NCI-H345 treated with DMSO at 0.1 percent for 48 hours (cell line): ENCODE results near the gene ZBTB16.

ENCODE experiments used
- DNase-seq: peaks from one replicate; lab custom pipeline; 2025; ENCODE audit not compliant: unreplicated experiment; lab: John Stamatoyannopoulos, UW

ZBTB16 gene

DNA sequence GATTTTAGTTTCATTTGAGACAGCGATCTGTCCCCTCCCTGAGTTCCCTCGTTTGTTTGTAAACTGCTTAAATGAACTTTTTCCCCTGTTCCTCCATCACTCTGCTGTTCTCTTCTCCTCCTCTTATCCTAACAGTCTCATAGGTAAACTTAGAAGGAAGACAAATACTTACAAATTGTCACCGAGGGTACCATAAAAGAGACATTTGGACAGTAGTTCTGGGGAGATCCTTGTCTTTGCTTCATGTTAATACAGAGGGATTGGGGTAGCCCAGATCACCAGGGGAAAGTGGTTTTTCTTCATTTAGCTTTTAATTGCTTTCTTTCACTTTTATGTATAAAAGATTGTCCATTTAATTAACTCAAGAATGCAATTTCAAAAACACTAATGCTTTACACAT lies 46.1 kb downstream of the ZBTB16 start:
- no peak for DNase-seq

DNA sequence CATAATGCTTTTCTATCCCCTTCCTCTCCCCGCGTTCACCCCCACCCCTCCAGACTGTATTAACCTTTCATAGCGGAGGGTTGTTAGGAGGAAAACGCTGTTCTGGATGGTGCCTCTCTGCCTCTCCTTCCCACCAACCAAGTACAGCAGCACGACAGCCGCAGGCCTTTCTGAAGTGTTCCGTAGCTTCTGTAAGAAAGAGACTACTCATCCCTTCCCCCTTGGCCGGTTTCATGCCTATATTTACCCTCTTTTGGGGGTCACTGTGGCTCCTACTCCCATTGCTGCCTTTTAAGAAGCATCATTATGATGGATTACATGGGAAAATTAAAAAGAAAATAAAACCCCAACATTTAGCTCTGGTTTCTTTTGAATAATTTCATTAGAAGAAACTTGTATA lies 46.5 kb downstream of the ZBTB16 start:
- DNase-seq = no peak

DNA sequence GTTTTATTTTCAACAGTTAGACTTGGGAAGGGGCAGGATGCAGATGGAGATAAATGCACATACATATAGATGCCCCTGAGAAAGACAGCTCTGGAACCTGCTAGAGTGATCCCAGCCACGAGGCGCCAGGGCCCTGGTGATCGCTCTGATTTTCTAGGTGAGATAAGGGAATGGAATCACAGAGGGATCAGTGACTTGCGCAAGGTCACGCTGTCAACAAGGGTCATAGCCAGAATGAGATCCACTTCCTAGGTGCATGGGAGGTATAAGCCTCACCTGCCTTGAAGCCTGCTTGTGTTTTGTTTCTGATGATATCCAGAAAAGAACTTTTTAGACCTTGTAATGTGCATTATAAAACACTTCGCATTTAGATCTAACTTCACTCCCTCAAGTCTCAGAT lies 47.5 kb downstream of the ZBTB16 start:
- no peak for DNase-seq

DNA sequence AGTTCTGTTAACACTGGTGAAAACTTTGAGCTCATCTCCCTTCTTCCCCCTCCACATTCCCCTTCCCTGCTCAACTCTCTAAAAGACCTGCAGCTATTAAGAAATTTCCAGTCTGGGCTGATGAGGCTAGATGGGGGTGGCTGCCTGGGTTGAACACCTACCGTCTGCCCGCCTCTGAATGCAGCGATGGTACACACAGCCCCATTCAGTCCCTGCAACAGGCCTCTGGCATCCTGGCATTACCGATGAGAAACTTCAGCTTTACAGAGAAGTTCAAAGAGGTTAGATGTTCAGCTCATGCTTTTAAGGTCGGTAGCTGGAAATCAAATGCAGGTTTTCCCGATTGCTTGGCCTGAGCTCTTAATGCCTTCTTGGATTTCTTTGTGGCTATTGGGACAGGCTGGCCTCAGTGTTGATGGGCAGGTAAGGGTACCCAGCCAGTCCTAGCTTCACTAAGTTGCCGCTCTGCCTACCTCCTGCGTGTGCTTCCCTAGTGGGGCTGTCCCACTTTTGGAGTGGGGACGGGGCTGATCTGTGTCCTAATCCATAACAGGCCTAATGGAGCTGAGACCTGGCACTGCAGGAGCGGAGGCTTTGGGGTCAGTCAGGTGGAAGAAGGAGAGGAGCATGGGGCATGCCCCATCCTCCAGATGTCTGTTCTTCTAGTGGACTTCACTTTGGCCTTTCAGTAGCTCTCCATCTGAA lies 49.1 kb downstream of the ZBTB16 start:
- no peak for DNase-seq

DNA sequence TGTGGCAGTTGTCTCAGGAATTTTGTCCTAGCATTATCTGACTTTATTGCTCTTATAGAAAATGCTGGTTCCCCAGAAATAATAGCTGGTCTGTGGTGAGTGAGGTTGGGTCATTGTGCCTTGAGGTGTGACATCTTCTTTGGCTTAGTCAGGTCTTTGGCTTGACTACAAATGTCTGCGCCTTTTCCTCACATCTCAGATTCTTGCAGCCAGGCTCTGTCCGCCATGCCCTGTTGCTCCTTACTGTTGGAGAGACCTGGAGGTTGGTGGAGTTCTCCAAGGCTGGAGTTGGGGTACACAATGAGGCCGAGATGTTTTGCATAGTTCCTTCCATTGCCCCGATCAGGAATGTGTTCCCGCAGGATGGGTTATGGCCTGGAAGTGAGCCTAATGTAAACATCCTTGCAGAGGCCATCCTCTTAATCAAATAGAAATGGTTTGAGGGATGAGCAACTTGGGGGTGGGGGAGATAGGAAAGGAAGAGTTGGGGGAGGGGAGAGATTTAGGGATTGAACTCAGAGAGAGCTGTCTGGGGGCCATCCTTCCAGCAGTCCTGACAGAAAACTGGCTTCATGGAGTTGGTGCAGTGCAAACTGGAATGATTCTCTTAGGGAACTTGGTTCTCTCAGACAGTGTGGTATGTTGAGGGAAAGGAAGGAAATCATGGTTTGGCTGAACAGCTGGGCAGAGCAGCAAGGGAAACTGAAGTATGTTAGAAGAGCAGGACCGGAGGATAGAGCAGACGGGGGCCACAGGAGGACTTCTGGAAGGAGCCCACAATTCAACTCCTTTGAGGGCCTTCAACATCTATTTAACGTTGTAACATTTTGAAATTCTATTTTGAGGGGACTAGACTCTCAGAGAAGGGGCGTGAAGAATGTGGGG lies 49.9 kb downstream of the ZBTB16 start:
- DNase-seq = no peak

DNA sequence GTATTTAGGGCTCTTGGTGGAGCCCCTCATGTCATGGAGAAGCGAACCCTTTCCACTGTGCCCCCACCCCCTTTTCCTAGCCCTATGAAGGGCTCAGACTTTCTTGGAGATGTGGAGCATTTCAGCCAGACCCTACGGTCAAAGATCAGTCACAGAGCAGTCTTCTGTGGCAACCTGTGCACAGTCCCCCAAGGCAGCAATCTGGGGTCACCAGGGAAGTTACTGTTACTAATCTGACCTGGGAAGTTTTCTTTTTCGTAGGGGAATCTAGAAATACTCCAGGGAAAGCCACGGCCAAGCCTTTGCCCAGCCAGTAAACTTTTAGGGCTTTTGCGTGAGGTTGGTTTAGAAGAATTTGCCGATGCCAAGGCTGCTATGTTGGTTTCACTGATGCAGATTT lies 50.6 kb downstream of the ZBTB16 start:
- DNase-seq = no peak

DNA sequence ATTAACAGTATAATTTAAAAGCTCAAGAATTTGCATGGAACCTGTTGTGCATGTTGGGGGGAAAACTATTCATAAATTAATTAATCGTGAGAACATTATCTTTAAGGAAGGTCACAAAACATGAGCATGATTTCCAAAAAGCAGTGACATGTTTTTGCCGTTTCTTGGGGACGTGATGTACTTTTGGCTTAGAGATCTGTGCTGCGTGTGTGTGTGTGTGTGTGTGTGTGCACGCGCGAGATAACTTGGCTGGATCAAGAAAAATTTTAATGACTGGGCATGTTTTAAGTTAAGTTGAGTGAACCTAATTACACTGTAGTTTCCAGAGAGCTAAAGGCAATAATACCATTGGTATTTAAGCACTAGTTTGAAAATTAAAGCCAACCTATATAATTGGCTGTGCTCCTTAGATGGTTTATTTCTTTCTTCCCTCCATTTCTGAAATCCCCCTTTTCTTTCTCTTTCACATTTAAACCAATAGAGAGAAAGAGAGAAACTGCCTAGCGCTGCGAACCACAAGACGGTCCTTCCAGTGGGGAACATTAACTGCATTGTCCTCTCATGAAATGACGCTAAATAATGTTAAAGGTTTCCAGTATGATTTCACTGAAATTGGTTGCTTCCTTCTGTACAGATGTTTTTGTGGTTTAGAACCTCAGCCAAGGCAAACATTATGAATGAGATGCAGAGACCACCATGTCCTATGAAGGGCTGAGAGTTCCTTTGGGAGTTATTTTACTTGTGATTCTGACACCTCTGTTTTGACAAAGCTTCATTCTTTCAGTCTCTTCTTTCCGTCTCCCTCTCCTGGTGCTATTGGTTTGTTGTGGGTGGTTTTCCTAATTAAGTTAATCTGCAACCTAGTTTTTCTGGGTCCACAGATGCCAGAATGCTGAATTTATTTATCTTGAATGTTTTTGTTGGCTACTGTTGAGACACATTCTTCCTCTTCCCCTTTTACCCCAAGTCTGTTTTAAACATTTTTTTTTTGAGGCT lies 51.7 kb downstream of the ZBTB16 start:
- no peak for DNase-seq

DNA sequence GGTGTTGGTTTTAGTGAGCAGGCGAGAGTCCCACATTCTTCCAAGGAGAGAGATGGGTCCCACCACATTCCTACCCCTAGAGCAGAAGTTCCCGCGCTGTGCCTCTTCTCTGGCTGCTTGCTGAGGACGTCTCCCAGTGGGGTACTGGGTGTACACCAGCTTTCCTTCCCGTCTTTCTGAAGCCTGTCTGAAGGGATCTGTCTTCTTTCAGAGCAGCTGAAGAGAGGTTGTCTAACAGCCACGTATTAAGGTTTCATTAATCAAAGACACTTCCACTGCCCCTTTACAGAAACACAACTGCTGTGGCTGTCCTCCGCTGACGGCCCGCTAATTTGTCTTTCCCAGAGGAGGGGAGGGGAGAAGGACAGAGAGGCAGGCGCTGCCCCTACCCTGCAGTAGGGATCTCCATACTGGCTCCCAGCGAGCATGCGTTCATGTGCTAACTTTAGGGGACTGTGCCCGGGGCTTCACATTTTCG lies 56.0 kb downstream of the ZBTB16 start:
- no peak for DNase-seq

DNA sequence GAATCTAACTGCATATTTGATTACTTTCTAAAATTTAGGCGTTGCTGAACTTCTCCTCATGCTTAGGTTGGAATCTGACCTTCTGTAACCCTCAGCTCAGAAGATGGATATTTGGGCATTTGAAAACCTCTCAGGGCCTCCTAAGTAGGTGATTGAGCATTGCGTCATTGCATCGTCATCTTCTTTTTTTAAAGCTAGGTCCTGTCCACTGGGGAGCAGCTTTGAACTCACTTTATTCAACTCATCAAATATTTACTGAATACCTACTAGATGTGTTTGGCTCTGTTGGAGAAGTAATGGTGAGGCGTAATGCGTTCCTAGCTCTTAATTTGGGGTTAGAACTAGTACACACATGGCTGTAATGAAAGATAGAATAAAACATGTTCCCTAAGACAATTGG lies 56.8 kb downstream of the ZBTB16 start:
- no peak for DNase-seq

DNA sequence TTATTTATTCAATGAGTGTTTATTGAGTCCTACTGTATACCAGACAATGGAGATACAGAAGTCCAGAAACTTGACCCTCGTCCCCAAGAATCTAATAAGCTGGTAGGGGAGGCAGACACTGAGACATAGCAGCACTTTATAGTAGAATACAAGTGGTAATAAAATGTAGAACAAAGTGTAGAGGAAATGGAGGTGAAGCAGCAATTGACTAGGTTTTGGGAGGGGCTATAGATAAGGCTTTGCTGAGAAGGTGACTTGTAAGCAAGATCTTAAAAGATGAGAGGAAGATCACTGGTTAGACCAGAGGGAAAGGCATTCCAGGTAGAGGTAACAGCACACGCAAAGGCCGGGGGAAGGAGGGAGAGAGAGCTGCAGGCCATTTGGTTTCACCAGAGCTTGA lies 57.3 kb downstream of the ZBTB16 start:
- DNase-seq = no peak

DNA sequence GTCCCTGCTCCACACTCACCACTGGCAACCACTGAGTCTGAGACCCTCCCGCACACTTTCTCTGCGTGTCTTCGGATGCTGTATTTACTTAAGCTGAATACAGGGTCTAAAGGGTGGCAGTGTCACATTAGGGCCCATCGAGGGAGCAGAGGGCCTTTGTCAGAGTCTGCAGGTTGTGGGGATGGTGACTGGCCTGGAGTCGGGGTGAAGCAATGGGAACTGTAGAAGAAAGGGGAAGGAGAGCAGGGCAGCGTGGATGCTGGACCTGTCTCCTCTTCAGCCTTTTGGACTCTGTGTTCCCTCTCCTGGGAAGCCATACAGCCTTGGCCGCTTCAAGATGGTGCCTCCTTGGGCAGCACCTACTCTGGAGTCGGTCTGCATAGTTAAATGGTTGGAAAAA lies 61.1 kb downstream of the ZBTB16 start:
- DNase-seq = no peak

DNA sequence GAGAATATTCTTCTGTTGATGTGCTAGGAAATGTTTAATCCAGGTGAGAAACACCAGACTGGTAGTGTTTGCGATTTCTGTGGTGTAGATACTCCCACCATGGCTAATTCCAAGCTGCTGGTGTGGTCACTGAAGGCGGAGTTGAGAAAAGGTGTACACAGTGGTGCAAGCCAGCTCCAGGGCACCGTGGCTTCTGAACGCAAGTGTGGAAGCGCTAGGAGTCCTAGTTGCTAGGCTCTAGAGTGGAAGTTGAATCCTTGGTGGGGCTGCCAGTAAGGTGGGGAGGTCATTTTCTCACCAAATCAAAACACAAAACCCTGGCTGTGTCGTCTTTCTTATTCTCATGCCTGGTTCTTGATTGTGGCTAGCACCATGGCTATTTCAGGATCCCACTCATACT lies 61.6 kb downstream of the ZBTB16 start:
- DNase-seq = no peak

DNA sequence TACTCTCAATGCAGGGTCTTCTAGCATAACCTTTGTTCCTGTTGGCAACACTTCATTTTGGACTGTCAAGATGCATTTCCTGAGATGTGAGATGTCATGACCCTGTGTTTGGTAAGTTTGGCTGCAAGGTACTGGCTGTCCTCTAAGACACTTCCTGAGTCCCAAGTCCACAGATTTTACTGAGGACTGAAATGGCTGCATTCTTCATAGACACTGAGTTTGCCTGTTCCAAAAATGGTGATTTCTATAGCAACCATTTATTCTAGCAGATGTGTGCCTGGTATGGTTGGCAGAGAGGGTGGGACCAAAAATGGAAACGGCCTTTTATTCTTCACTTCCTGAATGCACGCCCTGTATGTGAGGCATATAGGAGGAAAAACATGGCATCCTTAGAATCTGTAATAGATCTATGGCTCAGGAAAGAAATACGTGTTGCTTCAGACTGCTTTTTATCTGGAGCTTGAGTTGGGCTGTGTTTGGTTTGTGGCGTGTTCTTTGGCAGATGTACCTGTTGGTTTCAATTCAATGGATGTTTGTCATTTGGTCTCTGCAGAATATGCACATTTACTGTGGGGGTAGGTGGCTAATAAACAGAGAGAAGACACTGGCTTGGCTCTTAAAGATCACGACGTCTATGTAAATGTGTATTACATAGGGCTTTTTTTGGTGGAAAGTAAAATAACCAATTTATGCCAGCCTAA lies 62.4 kb downstream of the ZBTB16 start:
- no peak for DNase-seq

DNA sequence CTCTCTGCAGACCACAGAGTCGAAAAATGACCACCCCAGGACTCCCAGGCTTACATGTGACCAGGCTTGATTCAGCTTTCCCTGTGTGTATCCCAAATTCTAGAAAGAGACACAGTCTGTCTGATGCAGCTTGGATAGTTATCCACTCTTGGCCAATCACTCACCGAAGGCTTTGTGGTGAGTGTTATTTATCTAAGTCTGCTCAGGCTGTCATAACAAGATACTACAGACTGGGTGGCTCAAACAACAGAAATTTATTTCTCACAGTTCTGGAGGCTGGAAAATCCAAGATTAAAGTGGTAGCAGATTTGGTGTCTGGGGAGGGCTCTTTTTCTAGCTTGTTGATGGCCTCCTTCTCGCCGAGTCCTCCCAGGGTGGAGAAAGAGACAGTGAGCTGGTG lies 63.2 kb downstream of the ZBTB16 start:
- no peak for DNase-seq

DNA sequence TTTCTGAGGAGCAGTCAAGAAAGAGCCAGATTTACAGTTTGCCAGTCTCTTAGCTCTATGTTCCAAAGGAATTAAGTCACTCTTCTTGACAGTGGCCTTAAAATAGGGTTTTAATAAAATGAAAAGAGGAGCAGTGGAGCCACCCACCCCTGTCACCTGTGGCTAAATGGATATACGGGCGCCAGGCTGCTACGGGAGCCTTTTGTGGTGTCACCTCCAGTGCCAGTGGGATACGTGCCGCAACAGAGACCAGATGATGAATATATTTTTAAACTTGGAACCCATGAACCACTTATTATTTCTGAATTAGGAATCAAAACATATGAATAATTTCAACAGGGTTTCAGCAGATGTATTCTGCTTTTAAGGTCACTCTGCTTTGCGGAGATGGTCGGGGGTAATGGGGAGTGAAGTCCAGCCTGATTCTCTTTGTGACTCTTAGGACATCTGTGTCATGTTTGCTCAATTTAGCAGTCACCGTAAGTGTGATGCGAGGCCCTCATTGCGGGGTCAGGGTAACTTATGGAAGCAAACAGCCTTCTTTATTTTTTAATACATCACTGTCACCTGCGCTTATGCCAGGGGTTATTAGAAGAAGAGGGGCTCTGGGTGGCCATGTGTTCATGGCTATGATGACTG lies 64.3 kb downstream of the ZBTB16 start:
- no peak for DNase-seq

DNA sequence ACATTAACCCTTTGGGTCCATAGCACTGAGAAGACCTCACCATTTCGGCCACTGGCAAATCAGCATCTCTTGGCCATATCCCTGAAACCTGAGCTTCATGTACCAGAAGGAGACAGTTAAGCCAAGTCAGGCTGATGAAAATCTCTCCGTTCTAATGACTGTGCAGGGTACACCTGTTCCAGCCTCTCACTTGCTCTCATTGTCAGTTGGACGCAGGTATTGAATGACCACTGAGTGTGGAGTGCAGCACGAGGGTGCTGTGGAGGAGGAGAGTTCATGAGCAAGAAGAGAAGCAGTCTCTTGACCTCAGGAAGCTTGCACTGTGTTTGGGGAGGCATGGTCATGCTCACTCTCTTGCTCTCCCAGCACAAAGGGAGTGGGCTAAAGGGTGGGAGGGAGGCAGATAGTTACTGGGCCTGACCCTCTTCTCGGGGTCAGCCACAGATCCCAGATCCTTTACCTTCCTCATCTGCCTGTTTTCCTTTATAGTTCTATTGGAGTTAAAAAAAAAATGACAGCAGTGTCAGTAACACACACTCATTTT lies 65.2 kb downstream of the ZBTB16 start:
- DNase-seq = no peak

DNA sequence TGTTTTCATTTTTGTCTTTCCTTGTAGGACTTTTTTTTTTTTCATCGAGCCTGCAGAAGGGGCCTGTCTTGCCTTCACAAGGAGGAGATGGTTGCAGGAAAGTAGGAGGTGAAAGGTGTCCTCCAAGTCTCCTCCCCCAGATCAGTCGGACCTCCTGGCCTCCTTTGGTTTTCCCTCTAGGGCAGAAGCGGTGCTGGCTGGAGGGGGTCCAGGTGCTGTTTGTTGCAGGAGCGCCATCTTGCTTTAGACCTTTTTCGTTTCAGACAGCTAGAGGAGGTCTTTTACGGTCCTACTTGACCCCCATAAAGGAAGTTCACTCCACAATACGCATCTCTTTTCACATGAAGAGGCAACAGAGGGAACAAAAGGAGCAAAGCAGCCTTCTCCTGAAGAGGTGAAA lies 66.0 kb downstream of the ZBTB16 start:
- no peak for DNase-seq

DNA sequence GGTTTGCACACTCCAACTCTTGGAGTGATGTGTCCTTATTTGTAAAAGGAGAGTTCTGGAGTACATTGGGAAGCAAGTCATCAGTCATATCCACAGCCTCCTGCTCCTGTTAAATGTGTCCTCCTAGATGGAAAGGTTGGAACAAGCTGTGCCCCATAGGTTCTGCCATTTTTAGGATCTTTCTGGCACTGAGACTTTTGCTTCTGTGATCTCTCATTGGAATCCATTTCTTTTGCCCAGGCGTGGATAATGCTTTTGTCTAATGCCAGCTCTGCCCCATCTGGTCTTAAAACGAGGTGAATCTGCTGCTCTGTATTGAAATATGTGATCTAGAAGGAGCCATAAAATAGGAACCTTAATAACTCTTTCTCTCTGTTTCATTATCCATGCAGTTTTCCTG lies 66.4 kb downstream of the ZBTB16 start:
- DNase-seq = no peak

DNA sequence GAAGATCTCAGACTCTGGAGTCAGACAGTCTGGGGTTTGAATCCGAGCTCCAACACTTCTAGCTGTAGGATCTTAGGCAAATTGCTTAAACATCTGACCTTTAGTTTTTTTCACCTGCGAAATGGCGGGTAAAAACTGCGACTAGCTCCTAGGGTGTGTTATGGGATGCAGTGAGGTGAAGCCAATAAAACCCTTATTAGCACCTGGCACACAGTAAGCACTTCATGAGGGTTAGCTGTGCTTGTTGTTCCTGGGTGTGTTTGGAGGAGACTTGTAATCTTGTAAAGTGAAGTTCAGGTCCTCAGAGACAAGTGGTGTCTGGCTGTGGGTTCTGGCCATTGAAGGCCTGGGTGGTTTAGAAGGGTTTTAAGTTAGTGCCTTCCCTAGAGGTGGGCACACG lies 68.9 kb downstream of the ZBTB16 start:
- DNase-seq = no peak

DNA sequence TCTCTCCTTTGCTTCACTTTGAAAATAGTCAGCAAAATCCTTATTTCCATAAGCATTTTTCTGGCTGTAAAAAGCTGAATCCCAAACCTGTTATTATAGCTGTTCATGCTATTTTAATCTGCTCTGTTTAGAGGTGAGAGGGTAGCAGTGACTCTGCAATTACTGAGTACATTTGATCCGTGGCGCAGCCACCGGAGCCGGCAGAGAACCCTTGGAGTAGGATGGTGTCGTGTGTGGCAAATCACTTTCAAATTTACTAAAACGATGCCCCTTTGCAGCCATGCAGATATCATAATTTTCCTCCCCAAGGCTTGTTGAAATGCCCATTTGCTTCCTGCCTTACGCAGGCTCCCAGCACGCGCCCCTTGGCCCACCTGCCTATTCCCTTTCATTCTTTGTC lies 69.6 kb downstream of the ZBTB16 start:
- DNase-seq = no peak
